Lung (tissue), 12 donors: ENCODE measurements around the gene TTF2. TPM values are rescaled to one million over a fixed set of nuclear protein-coding genes. Genes with fewer than 3 reads are reported as not detected.

ENCODE experiments used
- ATAC-seq: fragments of 200-7000 bp; cut with Tn5 transposase; one replicate; pipeline ENCODE4 v1.9.1; 2020; ENCODE audit warnings: moderate number of reproducible peaks; ENCODE audit not compliant: insufficient read depth, low FRiP score
- DNase-seq, 3 donors: peaks; one replicate each; pipeline ENCODE4 v3.0.0-alpha.2; 2013 to 2017
- H3K27ac ChIP-seq, 2 donors: one replicate each; pipeline ENCODE4 v1.5.1; 2013; ENCODE audit warnings: mild to moderate bottlenecking in 2 of 2, moderate library complexity in 2 of 2, control low read depth in 1 of 2, inconsistent platforms in 1 of 2, low read depth in 1 of 2, low read length in 1 of 2
- H3K27me3 ChIP-seq, 3 donors: one replicate each; pipeline ENCODE4 v1.5.1; 2013; ENCODE audit warnings: low read length in 2 of 3; ENCODE audit not compliant: control insufficient read depth in 3 of 3, insufficient read depth in 3 of 3
- H3K36me3 ChIP-seq, 4 donors: one replicate each; pipeline ENCODE4 v1.5.1; 2013; ENCODE audit warnings: low read length in 4 of 4, mild to moderate bottlenecking in 1 of 4, moderate library complexity in 1 of 4; ENCODE audit not compliant: control insufficient read depth in 4 of 4, insufficient read depth in 4 of 4
- H3K4me1 ChIP-seq, 5 donors: one replicate each; pipeline ENCODE4 v1.5.1; 2013; ENCODE audit warnings: low read length in 5 of 5, mild to moderate bottlenecking in 2 of 5, moderate library complexity in 1 of 5; ENCODE audit not compliant: control insufficient read depth in 5 of 5, insufficient read depth in 5 of 5
- H3K4me3 ChIP-seq: one replicate; pipeline ENCODE4 v1.5.1; 2013; ENCODE audit warnings: mild to moderate bottlenecking, control low read depth, moderate library complexity
- H3K9ac ChIP-seq, 2 donors: one replicate each; pipeline ENCODE4 v1.5.1; 2013; ENCODE audit warnings: low read length in 2 of 2, control low read depth in 1 of 2; ENCODE audit not compliant: insufficient read depth in 1 of 2
- H3K9me3 ChIP-seq, 4 donors: one replicate each; pipeline ENCODE4 v1.5.1; 2013; ENCODE audit warnings: low read length in 3 of 4, mild to moderate bottlenecking in 1 of 4, moderate library complexity in 1 of 4; ENCODE audit not compliant: control insufficient read depth in 4 of 4, insufficient read depth in 3 of 4
- CTCF ChIP-seq: IDR thresholded peaks from 2 replicates; pipeline ENCODE4 v1.5.1; 2012; ENCODE audit warnings: mild to moderate bottlenecking; ENCODE audit errors: control extremely low read depth, extremely low read depth
- WGBS, 2 donors: extraction: QIAGEN DNeasy Blood & Tissue Kit; methylation state at CpG; one replicate each; pipeline ENCODE4 v1.1.7; 2013; 5-methylcytosine and 5-hydroxymethylcytosine counted together
- polyA plus RNA-seq, 2 donors: library from polyadenylated mRNA; stranded (reverse); fragments of 200-250 nt; gene quantifications; one replicate each; pipeline ENCODE4 v1.2.1, GENCODE V29; 2013
- total RNA-seq, 2 donors: library from RNA; depleted of rRNA in 1 of 2; stranded (reverse); fragments of >200 nt in 1 of 2; gene quantifications; one replicate each; pipeline ENCODE4 v1.2.1, GENCODE V29; 2014 to 2021
- donor health status: control.
- donor health status: control.
- donor health status: Bipolar disorder and iron deficiency.
- donor health status: healthy.
- donor health status: DM: yes; HTN: yes; CAD: no.

Gene TTF2
- total and polyA plus RNA-seq, 4 donors: 3.9 to 21.0 (median 11.6) TPM

- TF ChIP-seq CTCF: no peak
- Histone ChIP-seq H3K27me3 (no peaks in the 10 kb centered on the region), H3K27ac (no peak overlapping the region), H3K36me3 (no peaks in the 10 kb centered on the region), H3K4me3 (no peak overlapping the region), H3K4me1 (no peaks in the 10 kb centered on the region), H3K9me3 (no peaks in the 10 kb centered on the region), H3K9ac (no peak overlapping the region)
- 78 to 91% methylated on average over 11 of the region's 11 CpGs for WGBS, 2 donors
- DNase-seq: no peak
- ATAC-seq: no peak
These were observed 27.2 kb upstream of the TTF2 start for GRCh38 chr1:117032681-117033539.

- Histone ChIP-seq H3K36me3 (no peaks in the 10 kb centered on the region), H3K4me1 (no peaks in the 10 kb centered on the region), H3K4me3 (no peak overlapping the region), H3K27ac (no peak overlapping the region), H3K9me3 (no peaks in the 10 kb centered on the region), H3K27me3 (no peaks in the 10 kb centered on the region), H3K9ac (no peak overlapping the region)
- DNase-seq (no peak), ATAC-seq (no peak)
- no peak for TF ChIP-seq CTCF
- WGBS, 2 donors: 73 to 74% methylated on average over 7 of the region's 7 CpGs
These were observed 26.4 kb upstream of the TTF2 start for GRCh38 chr1:117033772-117034171.

GRCh38 chr1:117034791-117035290 lies 25.3 kb upstream of the TTF2 start:
- H3K9ac ChIP-seq: no peak overlapping the region
- H3K36me3 ChIP-seq: no peaks in the 10 kb centered on the region
- no peaks in the 10 kb centered on the region for H3K27me3 ChIP-seq
- no peak for TF ChIP-seq CTCF
- WGBS, 2 donors: 93 to 96% methylated on average over 7 of the region's 7 CpGs
- H3K4me1 ChIP-seq: no peaks in the 10 kb centered on the region
- ATAC-seq (no peak), DNase-seq (no peak)
- H3K27ac ChIP-seq: no peak overlapping the region
- no peak overlapping the region for H3K4me3 ChIP-seq
- no peaks in the 10 kb centered on the region for H3K9me3 ChIP-seq
